NCI-H510A (cell line): ENCODE measurements around the gene VASP.

ENCODE experiments used
- DNase-seq: peaks from one replicate; lab custom pipeline; 2025; lab: John Stamatoyannopoulos, UW

The VASP gene

GRCh38 chr19:45473682-45474605, 33.3 kb upstream of the VASP start:
- DNase-seq, result no peak

- no peak for DNase-seq
These were observed 32.4 kb upstream of the VASP start for GRCh38 chr19:45474606-45475521.

GRCh38 chr19:45475537-45476291, 31.6 kb upstream of the VASP start:
- DNase-seq, result no peak

GRCh38 chr19:45476304-45476703, 31.0 kb upstream of the VASP start:
- no peak for DNase-seq

DNA sequence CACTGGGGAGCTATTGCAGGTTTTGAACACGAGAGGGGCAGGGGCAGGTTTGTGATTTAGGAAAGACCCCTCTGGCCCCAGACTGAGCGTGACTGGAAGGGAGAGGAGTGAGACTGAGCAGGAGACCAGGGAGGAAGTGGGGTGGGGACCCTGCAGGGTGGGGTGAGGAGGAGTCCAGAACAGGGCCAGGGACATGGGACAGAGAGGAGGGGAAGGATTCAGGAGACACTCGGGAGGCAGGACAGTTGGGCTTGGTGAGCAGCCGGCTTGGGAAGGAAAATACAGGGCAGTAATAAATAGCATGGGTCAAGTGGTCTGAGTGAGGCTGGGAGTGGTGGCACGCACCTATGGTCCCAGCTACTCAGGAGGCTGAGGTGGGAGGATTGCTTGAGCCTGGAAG, 30.1 kb upstream of the VASP start:
- DNase-seq, result no peak

DNA sequence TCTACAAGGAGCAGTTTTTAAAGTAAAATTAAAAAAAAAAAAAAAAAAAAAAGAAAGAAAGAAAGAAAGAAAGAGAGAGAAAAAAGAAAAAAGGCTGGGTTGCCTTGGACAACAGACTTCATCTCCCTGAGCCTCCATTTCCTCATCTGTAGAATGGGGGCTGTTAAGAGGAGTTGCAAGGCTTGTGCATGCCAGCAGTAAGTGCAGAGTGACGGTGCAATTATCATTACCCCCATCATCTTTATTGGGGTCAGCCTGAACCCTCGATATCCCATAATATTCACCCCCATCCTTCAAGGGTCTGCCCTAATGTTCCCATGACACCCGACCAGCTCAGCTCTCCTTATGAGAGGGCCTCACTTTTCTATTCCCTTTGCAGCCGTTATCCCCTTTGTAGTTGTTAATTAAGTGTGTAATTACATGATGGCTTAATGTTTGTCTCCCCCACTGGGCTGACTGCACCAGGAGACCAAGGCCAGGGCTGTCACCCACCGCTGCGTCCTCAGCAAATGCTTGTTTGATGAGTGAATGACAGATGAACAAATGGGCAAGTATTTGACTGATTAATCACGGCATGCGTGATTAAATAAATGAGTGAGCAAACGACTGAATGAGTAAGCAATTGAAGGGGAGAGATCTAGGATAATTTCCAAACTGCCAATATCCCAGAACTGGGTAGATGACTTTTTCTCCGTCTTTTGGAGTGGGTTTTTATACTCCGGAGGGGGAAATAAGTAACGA, 29.4 kb upstream of the VASP start:
- DNase-seq, result no peak

DNA sequence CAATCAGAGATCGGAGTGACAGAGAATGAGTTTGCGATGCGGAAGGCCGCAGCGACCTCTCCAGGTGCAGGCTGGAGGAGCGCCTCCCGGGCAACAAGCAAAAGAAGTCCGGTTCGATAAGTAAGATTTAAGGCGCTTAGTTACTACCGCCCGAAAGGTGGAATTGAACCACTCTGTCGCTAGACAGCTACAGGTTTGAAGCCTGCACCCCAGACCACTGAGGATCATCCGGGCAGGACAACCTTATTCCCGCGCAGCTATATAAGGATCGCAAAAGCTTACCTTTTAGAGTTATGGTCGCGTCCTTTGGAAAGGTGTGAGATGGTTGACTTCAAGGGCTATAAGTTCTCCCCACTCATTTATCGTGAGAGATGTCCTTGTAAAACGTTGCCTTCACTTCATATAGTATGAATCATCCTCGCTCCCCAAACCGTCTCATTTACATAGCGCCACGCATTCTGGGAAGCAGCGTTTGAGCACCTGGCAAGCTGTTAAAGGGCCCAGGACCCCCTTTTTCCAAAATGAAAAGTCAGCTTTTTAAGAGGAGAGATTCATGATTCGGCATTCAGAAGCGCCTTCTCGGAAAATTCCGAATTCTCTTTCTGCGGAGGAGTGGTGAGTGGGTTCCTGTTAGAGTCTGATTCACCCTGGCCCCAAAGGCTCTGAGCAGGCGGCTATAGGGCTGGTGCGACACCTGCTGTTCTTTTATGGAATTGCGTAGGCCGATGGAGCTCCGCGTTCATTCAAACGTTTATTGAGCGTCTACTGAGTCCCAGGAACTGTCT, 28.6 kb upstream of the VASP start:
- peak; percentile 86 for DNase-seq

GRCh38 chr19:45483033-45483432, 24.2 kb upstream of the VASP start:
- no peak for DNase-seq

DNA sequence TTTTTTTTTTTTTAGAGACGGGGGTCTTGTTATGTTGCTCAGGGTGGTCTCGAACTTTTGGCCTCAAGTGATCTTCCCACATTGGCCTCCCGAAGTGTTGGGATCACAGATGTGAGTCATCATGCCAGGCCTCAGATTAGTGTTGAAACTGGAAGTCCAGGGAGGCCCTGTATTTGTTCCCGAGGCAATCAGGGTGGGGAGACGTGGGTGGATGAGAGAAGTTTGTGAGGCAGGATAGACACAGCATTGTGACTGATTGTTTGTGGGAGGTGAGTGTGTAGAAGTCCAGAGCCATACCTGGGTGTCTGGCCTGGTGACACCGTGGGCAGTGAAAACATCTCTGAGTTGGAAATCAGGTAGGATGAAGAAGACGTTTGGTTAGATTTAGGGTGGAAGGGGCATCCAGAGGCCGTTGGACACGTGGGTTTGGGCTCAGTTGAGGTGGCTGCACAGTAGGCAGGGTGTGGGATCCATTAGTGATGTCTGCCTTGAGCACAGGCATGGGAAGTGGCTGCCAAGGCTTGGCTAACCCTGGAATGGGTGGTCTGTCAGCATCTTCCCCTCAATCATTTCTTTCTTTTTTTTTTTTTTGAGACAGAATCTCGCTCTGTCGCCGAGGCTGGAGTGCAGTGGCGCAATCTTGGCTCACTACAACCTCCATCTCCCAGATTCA, 22.9 kb upstream of the VASP start:
- no peak for DNase-seq

DNA sequence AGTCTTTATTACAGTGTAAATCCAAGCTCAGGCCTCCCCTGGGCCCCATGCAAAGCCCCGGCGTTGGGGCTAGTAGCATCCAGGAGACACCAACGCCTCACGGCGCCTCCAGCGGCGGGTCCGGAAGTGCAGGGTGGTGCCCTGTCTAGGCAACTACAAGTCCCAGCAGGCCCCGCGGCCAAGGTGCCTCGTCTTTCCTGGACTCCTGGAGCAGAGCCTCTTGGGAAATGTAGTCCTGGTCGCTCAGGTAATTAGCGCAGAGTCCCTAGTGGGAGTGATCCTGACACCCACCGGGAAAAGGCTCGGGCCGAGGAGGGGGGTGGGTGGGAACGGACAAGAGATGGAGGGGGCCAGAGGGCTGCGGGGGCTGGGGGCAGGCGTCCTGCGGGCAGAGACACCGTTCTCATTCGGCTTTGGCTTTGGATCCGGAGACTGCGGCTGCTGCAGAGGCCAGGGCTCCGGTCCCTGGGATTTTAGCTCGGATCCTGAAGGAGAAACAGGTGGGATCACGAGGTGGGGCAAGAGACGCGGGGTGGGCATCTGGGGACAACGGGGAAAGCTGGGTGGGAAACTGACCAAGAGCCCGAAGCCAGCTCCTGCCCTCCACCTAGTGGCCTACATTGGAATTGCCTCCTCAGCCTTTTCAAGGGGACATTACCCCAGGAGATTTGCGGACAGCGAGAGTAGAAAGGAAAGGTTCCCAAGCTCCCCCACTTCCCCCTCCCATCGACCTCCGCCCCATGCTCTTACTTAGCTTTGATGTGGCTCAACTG, 21.8 kb upstream of the VASP start:
- DNase-seq, result peak; percentile 94

GRCh38 chr19:45488708-45489107, 18.6 kb upstream of the VASP start:
- DNase-seq, result no peak

DNA sequence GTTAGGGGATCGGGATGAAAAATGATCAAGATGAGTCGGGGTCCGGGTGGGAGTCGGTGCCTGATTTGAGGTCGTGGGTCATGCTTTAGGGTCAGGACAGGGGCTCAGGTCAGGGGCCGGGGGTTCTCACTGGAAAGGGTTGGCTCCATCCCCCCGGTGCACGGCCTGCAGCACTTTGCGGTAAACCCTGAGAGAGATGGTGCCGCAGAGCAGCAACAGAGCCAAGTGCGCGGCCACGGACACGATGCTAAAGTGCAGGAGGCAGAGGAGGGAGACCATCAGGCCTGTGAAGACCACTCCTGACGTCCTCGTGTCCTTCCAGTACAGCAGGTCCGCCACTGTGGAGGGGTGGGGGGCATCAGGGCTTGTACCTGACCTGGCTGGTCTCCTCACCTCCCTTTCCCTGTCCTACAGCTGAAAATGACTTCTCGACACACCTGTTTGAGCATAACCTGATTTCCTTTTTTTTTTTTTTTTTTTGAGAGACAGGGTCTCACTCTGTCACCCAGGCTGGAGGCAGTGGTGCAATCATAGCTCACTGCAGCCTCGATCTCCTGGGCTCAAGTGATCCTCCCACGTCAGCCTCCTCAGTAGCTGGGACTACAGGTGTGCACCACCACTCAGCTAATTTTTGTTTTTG, 17.9 kb upstream of the VASP start:
- no peak for DNase-seq

DNA sequence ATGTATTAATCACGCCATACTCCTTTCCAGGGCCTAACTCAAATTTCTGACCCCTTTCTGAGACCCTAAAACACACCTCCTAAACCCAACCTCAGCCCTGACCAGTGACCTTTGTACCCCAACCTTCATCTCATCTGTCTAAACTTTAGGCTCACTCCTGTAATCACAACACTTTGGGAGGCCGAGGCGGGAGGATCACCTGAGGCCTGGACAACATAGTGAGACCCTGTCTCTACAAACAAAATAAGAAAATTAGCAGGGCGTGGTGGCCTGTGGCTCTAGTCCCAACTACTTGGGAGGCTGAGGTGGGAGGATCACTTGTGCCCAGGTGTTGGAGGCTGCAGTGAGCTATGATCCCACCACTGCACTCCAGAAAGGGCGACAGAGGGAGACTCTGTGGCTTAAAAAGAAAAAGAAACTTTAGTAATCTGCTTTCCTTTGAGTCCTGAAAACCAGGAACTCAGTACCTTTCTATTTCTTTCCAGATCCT, 15.1 kb upstream of the VASP start:
- no peak for DNase-seq

DNA sequence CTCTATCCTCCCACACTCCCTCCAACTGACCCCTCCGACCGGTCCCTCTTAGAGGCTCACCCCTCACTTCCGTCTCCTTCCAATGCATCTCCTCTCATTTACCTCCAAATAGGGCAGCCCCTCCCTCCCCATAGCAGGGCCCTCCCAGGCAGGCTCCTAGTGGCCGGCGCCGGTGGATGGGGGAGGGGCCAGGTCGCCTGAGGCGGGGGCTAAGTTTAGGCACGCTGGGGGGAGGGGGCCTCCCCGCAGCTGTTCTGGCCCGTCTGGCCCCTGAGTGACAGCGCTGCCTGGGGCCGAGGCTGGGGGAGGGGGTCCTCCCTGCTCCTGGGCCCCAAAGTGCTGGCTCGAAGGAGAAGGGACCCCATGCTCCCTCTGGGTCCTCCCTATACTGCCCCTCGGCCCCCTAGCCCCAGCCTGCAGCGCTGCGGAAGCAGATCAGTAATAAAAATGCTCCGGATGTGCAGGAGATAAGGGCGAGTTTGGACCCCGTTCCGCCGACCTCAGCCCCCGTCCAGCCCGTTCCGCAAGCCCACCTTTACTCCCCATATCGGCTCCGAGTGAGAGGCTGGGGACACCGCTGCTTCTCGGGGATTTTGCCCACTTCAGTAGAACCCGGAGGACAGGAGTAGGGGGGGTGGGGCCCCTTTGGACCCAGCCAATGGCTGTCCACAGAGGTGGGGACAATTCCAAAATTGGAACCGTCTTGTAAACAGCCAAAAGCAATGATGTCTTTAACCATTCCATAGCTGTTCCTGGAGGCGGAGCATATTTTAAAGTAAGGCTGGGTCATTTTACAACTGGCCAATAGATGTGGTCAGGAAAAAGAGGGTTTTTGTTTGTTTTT, 14.4 kb upstream of the VASP start:
- DNase-seq, result no peak

GRCh38 chr19:45494261-45494916, 12.9 kb upstream of the VASP start:
- DNase-seq, result no peak

DNA sequence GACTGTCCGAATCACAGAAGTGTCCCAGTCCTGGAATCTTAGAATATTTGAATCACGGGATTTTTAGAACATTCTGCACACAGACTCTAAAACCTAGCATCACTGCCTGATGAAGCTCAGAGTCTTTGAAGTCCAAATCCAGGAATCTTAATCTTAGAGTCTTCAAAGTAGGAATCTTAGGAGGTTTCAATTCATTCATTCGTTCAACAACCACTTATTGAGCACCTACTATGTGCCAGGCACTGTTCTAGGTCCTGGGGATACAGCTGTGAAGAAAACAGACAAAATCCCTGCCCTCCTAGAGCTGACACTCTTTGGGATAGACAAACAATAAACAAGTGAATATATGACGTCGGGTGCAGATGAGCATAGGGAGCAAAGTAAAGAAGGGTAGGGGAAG, 12.1 kb upstream of the VASP start:
- no peak for DNase-seq

DNA sequence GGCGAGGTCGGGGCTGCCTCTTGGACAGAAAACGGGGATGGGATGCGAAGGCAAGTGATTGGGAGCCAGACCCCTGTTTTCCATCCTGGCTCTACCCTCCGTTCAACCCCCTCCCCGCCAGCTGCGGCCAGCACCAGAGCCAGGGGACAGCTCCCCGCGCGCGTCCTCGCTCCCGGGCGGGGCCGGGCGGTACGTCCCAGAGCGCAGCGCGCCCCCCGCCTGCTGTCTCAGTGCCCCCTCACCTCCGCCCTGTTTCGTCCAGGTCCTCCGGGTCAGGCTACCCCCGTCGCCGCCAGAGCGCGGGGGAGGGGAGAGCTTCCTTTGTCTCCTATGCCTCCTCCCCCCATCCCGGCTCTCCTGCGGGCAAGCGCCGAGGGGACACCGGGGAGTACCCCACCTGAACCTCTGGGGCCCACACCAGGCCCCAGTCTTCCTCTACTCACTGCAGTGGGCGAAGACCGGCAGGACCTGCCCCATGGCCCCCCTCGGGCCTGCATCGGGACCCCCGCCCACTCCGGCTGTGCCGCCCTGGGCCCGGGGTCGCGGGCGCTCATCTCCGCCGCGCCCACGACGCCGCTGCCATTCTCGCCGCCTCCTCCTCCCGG, 10.8 kb upstream of the VASP start:
- DNase-seq, result no peak
